Natural killer cell (primary cell): ENCODE data around the gene MRS2. TPM values are rescaled to one million over a fixed set of nuclear protein-coding genes. Genes with fewer than 3 reads are reported as not detected.
A peak's percentile ranks its signal among the peaks of the same experiment; 100 is the strongest.

Experiments
- ATAC-seq, 3 donors: fragments of 150-1000 bp in 2 of 3; fragments of 200-7000 bp in 1 of 3; cut with Tn5 transposase; 1 replicate in 1 of 3; 2 replicates in 2 of 3; pipeline ENCODE4 v1.10.0; 2021; ENCODE audit warnings: mild to moderate bottlenecking in 2 of 3, moderate library complexity in 2 of 3
- DNase-seq, 2 donors: peaks; one replicate each; pipeline versions ENCODE4 v3.0.0 to v3.0.0-alpha.2; 2013 to 2021; ENCODE audit warnings: mixed read lengths in 1 of 2
- H3K27ac ChIP-seq: one replicate; pipeline ENCODE4 v1.5.1; 2013; ENCODE audit warnings: mild to moderate bottlenecking, low read length
- H3K27me3 ChIP-seq: one replicate; pipeline ENCODE4 v1.6.1; 2013; ENCODE audit warnings: low read length; ENCODE audit not compliant: control insufficient read depth, insufficient read depth
- H3K36me3 ChIP-seq: one replicate; pipeline ENCODE4 v1.6.1; 2013; ENCODE audit warnings: low read length; ENCODE audit not compliant: control insufficient read depth, insufficient read depth
- H3K4me1 ChIP-seq: one replicate; pipeline ENCODE4 v1.6.1; 2013; ENCODE audit warnings: low read length; ENCODE audit not compliant: control insufficient read depth, insufficient read depth
- H3K4me3 ChIP-seq: one replicate; pipeline ENCODE4 v1.5.1; 2013; ENCODE audit warnings: low read length
- H3K9me3 ChIP-seq: one replicate; pipeline ENCODE4 v1.6.1; 2013; ENCODE audit warnings: low read length; ENCODE audit not compliant: control insufficient read depth, insufficient read depth
- H3K27ac Mint-ChIP-seq, 2 donors: one replicate each; pipeline ENCODE4 v1.8.0; 2022; ENCODE audit warnings: mild to moderate bottlenecking in 2 of 2, mixed read lengths in 2 of 2, moderate library complexity in 1 of 2
- H3K27me3 Mint-ChIP-seq, 2 donors: one replicate each; pipeline ENCODE4 v1.8.0; 2022; ENCODE audit warnings: low read depth in 2 of 2, mixed read lengths in 2 of 2
- H3K36me3 Mint-ChIP-seq: one replicate; pipeline ENCODE4 v1.8.0; 2022; ENCODE audit warnings: mixed read lengths
- H3K4me1 Mint-ChIP-seq, 2 donors: one replicate each; pipeline ENCODE4 v1.8.0; 2022; ENCODE audit warnings: mixed read lengths in 2 of 2
- H3K4me3 Mint-ChIP-seq: one replicate; pipeline ENCODE4 v1.8.0; 2022; ENCODE audit warnings: mild to moderate bottlenecking, moderate library complexity, mixed read lengths
- H3K9me3 Mint-ChIP-seq, 2 donors: one replicate each; pipeline ENCODE4 v1.8.0; 2022; ENCODE audit warnings: mixed read lengths in 2 of 2
- WGBS: methylation state at CpG from one replicate; pipeline ENCODE4 v1.1.7; 2013; ENCODE audit warnings: missing lambda C conversion rate; ENCODE audit not compliant: insufficient coverage; 5-methylcytosine and 5-hydroxymethylcytosine counted together
- intact Hi-C: fragments of 100-400 bp; cut with micrococcal nuclease; formaldehyde crosslinking; loops from one replicate; pipeline ENCODE4 v1.14.2; 2022
- total RNA-seq, 4 donors: library from RNA; stranded (reverse); fragments of 120-200 nt in 1 of 4; gene quantifications; one replicate each; pipeline versions ENCODE4 v1.2.3 to v1.2.4, GENCODE V29; 2013 to 2022
- TF ChIP-seq, protein P1 (sequence below): fragments of 200-600 bp; IDR thresholded peaks from one replicate; pipeline ENCODE4 v1.8.0; 2022; ENCODE audit warnings: antibody characterized with exemption

The MRS2 gene
- total RNA-seq, 3 donors from 2014 or later (not counting 1 experiment from before 2014, with no cell fraction given): 9.0 to 12.8 (median 10.8) TPM

DNA sequence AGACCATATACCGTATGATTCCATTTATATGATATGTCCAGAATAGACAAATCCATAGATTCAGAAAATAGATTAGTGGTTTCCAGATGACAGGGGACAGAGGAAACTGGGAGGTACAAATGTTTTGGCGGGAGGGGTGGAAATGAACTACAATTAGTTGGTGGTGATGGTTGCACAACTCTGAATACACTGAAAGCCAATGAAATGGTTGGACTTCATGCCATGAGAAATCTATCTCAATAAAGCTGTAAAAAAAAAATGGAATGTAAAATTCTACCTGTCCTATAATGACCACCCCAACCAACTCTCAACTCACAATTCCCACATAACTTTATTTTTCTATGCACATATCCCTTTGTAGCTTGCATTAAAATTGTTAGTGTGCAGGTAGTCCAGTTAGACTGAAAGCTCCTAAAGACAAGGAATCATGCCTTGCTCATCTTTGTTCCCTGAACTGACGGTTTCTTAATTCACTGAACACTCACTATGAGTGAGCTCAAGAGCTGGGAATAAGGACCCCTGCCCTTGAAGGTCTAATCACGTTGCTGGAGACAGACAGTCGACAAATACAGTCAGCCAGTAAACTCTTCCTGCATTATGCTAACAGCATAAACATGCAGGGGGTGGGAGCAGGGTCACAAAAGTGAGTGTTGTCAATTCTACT lies 46.3 kb upstream of the MRS2 start:
- Mint-ChIP-seq H3K27ac (no peak overlapping the region), H3K36me3 (no peaks in the 10 kb centered on the region), H3K27me3 (peaks cover 10 to 26% of the 10 kb centered on the region in 2 donors), H3K4me1 (peaks cover 15 to 21% of the 10 kb centered on the region in 2 donors), H3K9me3 (no peaks in the 10 kb centered on the region), H3K4me3 (no peak overlapping the region)
- Histone ChIP-seq H3K4me1 (peaks cover 19% of the 10 kb centered on the region), H3K27ac (no peak overlapping the region), H3K27me3 (peaks cover 4% of the 10 kb centered on the region), H3K9me3 (no peaks in the 10 kb centered on the region), H3K4me3 (no peak overlapping the region), H3K36me3 (no peaks in the 10 kb centered on the region)
- intact Hi-C loops: no loop called here
- DNase-seq (peak in 1 of 2 donors; percentile 6), ATAC-seq (no peak)
- 94% methylated on average over 4 of the region's 5 CpGs for WGBS
- TF ChIP-seq, protein P1, sequence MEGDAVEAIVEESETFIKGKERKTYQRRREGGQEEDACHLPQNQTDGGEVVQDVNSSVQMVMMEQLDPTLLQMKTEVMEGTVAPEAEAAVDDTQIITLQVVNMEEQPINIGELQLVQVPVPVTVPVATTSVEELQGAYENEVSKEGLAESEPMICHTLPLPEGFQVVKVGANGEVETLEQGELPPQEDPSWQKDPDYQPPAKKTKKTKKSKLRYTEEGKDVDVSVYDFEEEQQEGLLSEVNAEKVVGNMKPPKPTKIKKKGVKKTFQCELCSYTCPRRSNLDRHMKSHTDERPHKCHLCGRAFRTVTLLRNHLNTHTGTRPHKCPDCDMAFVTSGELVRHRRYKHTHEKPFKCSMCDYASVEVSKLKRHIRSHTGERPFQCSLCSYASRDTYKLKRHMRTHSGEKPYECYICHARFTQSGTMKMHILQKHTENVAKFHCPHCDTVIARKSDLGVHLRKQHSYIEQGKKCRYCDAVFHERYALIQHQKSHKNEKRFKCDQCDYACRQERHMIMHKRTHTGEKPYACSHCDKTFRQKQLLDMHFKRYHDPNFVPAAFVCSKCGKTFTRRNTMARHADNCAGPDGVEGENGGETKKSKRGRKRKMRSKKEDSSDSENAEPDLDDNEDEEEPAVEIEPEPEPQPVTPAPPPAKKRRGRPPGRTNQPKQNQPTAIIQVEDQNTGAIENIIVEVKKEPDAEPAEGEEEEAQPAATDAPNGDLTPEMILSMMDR: no peak

DNA sequence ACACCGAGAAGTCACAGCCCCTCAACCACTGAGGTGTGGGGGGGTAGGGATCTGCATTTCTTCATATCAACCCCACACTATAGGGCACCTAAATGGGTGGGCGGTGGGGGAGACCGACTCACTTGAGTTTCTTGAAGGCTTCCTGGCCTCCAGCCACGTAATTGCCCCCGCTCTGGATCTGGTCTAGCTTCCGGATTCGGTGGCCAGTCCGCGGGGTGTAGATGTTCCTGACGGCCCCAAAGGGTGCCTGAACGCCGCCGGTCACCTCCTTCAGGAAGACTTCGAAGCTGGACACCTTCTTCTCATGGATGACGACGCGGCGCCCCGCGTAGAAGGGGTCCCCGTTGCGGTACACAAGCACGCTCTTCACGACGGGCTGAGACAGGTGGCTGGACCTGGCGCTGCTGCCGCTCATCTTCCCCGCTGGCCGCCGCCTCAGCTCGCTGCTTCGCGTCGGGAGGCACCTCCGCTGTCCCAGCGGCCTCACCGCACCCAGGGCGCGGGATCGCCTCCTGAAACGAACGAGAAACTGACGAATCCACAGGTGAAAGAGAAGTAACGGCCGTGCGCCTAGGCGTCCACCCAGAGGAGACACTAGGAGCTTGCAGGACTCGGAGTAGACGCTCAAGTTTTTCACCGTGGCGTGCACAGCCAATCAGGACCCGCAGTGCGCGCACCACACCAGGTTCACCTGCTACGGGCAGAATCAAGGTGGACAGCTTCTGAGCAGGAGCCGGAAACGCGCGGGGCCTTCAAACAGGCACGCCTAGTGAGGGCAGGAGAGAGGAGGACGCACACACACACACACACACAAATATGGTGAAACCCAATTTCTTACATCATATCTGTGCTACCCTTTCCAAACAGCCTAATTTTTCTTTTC lies 45.2 kb upstream of the MRS2 start, which contains the start of gene DCDC2:
TSS of gene DCDC2 (minus strand) at position 724 of the 883 bp plus-strand sequence. CDS start at position 415, 309 bp downstream.
- Mint-ChIP-seq H3K36me3 (no peaks in the 10 kb centered on the region), H3K27ac (no peak within 1 kb of the TSS), H3K4me1 (peaks cover 15 to 21% of the 10 kb centered on the region in 2 donors), H3K4me3 (peak within 1 kb of the TSS; percentile 75), H3K27me3 (peaks cover 10 to 31% of the 10 kb centered on the region in 2 donors), H3K9me3 (no peaks in the 10 kb centered on the region)
- Histone ChIP-seq H3K27ac (no peak within 1 kb of the TSS), H3K9me3 (no peaks in the 10 kb centered on the region), H3K4me1 (peaks cover 19% of the 10 kb centered on the region), H3K27me3 (peaks cover 4% of the 10 kb centered on the region), H3K36me3 (no peaks in the 10 kb centered on the region), H3K4me3 (no peak within 1 kb of the TSS)
- peak in 1 of 2 donors; percentile 57 for DNase-seq
- WGBS: 14% methylated on average over 60 of the region's 61 CpGs
- intact Hi-C loops: no loop called here
- TF ChIP-seq, protein P1: no peak
- peak in 2 of 3 donors; percentile 27 to 36 for ATAC-seq

DNA sequence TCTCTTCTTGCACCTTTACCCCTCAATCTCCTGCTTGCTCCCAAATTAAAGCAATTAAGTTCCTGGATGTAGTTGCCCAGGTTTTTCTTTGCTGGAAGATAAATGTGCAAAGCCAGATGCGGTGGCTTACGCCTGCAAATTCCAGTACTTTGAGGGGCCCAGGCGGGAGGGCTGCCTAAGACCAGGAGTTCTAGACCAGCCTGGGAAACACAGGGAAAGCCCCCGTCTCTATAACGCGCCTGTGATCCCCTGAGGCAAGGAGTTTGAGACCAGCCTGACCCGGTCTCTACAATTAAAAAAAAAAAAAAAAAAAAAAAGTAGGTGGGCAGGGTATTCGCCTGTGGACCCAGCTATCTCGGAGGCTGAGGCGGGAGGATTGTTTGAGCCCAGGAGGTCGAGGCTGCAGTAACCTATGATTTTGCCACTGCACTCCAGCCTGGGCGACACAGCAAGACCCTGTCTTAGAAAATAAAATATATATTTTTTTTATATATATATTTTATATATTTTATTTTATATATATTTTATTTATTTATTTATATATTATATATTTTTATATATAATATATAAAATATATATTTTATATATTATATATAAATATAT lies 44.4 kb upstream of the MRS2 start:
- no peaks in the 10 kb centered on the region for H3K9me3 Mint-ChIP-seq
- H3K4me1 Mint-ChIP-seq: peaks cover 15 to 21% of the 10 kb centered on the region in 2 donors
- intact Hi-C loops: no loop called here
- no peak overlapping the region for H3K27ac Mint-ChIP-seq
- Histone ChIP-seq H3K36me3 (no peaks in the 10 kb centered on the region), H3K4me1 (peaks cover 19% of the 10 kb centered on the region), H3K9me3 (no peaks in the 10 kb centered on the region), H3K4me3 (no peak overlapping the region), H3K27ac (no peak overlapping the region), H3K27me3 (peaks cover 4% of the 10 kb centered on the region)
- ATAC-seq (no peak), DNase-seq (no peak)
- H3K27me3 Mint-ChIP-seq: peaks cover 14 to 36% of the 10 kb centered on the region in 2 donors
- 46% methylated on average over 10 of the region's 12 CpGs for WGBS
- peak overlapping the region; percentile 75 for H3K4me3 Mint-ChIP-seq
- TF ChIP-seq, protein P1: no peak
- no peaks in the 10 kb centered on the region for H3K36me3 Mint-ChIP-seq
